Subcutaneous abdominal adipose tissue (tissue), 5 donors: Measurements from ENCODE around the gene ARHGAP24.

Source experiments
- H3K27ac ChIP-seq: one replicate; pipeline ENCODE4 v1.7.0; 2013; ENCODE audit warnings: low read depth, mild to moderate bottlenecking, inconsistent platforms, low read length, moderate library complexity
- H3K27me3 ChIP-seq, 5 donors: one replicate each; pipeline ENCODE4 v1.7.0; 2013; ENCODE audit warnings: low read length in 5 of 5, inconsistent platforms in 1 of 5; ENCODE audit not compliant: control insufficient read depth in 5 of 5, insufficient read depth in 4 of 5
- H3K36me3 ChIP-seq, 5 donors: one replicate each; pipeline ENCODE4 v1.7.0; 2013; ENCODE audit warnings: low read length in 5 of 5; ENCODE audit not compliant: control insufficient read depth in 5 of 5, insufficient read depth in 5 of 5
- H3K4me1 ChIP-seq, 5 donors: one replicate each; pipeline ENCODE4 v1.7.0; 2013; ENCODE audit warnings: low read length in 5 of 5, mild to moderate bottlenecking in 3 of 5, moderate library complexity in 1 of 5; ENCODE audit not compliant: control insufficient read depth in 5 of 5, insufficient read depth in 5 of 5
- H3K4me3 ChIP-seq, 5 donors: one replicate each; pipeline ENCODE4 v1.7.0; 2013; ENCODE audit warnings: low read length in 5 of 5, low read depth in 1 of 5
- H3K9ac ChIP-seq, 5 donors: one replicate each; pipeline ENCODE4 v1.7.0; 2013; ENCODE audit warnings: low read length in 5 of 5, mild to moderate bottlenecking in 4 of 5, moderate library complexity in 3 of 5
- H3K9me3 ChIP-seq, 5 donors: one replicate each; pipeline ENCODE4 v1.7.0; 2013; ENCODE audit warnings: low read length in 5 of 5; ENCODE audit not compliant: control insufficient read depth in 5 of 5
- donor health status: healthy.
- donor health status: healthy.
- donor health status: healthy.
- donor health status: healthy.
- donor health status: healthy.

Gene ARHGAP24

GRCh38 chr4:85478576-85478975, 3.6 kb downstream of the ARHGAP24 start:
- peaks cover 1 to 41% (median 39%) of the 10 kb centered on the region in 5 donors for H3K4me1 ChIP-seq
- peak overlapping the region in 1 of 5 donors; percentile 74 for H3K9ac ChIP-seq
- H3K9me3 ChIP-seq = no peaks in the 10 kb centered on the region
- H3K27me3 ChIP-seq = no peaks in the 10 kb centered on the region
- no peaks in the 10 kb centered on the region for H3K36me3 ChIP-seq
- H3K27ac ChIP-seq = peak overlapping the region; percentile 89
- peak overlapping the region in 3 of 5 donors; percentile 31 to 60 (median 49) for H3K4me3 ChIP-seq

- no peaks in the 10 kb centered on the region for H3K9me3 ChIP-seq
- H3K27me3 ChIP-seq = no peaks in the 10 kb centered on the region
- H3K4me1 ChIP-seq = peaks cover 0 to 34% (median 23%) of the 10 kb centered on the region in 5 donors
- peak overlapping the region; percentile 89 for H3K27ac ChIP-seq
- no peaks in the 10 kb centered on the region for H3K36me3 ChIP-seq
- no peak overlapping the region for H3K4me3 ChIP-seq
- no peak overlapping the region for H3K9ac ChIP-seq
Observed at GRCh38 chr4:85482010-85482738, 7.2 kb downstream of the ARHGAP24 start.

- H3K27ac ChIP-seq = no peak overlapping the region
- no peak overlapping the region for H3K9ac ChIP-seq
- no peaks in the 10 kb centered on the region for H3K36me3 ChIP-seq
- H3K4me3 ChIP-seq = no peak overlapping the region
- H3K4me1 ChIP-seq = peaks cover 0 to 10% (median 3%) of the 10 kb centered on the region in 5 donors
- H3K27me3 ChIP-seq = no peaks in the 10 kb centered on the region
- no peaks in the 10 kb centered on the region for H3K9me3 ChIP-seq
Observed at GRCh38 chr4:85486425-85487086, 11.6 kb downstream of the ARHGAP24 start.

- H3K36me3 ChIP-seq = no peaks in the 10 kb centered on the region
- no peaks in the 10 kb centered on the region for H3K9me3 ChIP-seq
- peaks cover 0 to 4% (median 0%) of the 10 kb centered on the region in 5 donors for H3K4me1 ChIP-seq
Observed at GRCh38 chr4:85488416-85488815, 13.5 kb downstream of the ARHGAP24 start.

GRCh38 chr4:85489273-85489981, 14.5 kb downstream of the ARHGAP24 start:
- no peaks in the 10 kb centered on the region for H3K36me3 ChIP-seq
- no peak overlapping the region for H3K27ac ChIP-seq
- H3K4me1 ChIP-seq = peaks cover 0 to 4% (median 0%) of the 10 kb centered on the region in 5 donors
- no peaks in the 10 kb centered on the region for H3K9me3 ChIP-seq
- no peak overlapping the region for H3K9ac ChIP-seq
- H3K4me3 ChIP-seq = no peak overlapping the region
- H3K27me3 ChIP-seq = no peaks in the 10 kb centered on the region

More at GRCh38 chr4:85488416-85488815, 13.5 kb downstream of the ARHGAP24 start:
- no peak overlapping the region for H3K27ac ChIP-seq
- H3K4me3 ChIP-seq = no peak overlapping the region
- no peak overlapping the region for H3K9ac ChIP-seq
- no peaks in the 10 kb centered on the region for H3K27me3 ChIP-seq

- Histone ChIP-seq H3K9me3 (no peaks in the 10 kb centered on the region), H3K27me3 (no peaks in the 10 kb centered on the region), H3K9ac (no peak overlapping the region), H3K27ac (no peak overlapping the region), H3K36me3 (no peaks in the 10 kb centered on the region), H3K4me1 (peaks cover 0 to 14% (median 12%) of the 10 kb centered on the region in 5 donors), H3K4me3 (no peak overlapping the region)
Observed at GRCh38 chr4:85491527-85491926, 16.6 kb downstream of the ARHGAP24 start.

- Histone ChIP-seq H3K27me3 (no peaks in the 10 kb centered on the region), H3K4me1 (peaks cover 0 to 22% (median 19%) of the 10 kb centered on the region in 5 donors), H3K27ac (no peak overlapping the region), H3K9me3 (no peaks in the 10 kb centered on the region), H3K9ac (no peak overlapping the region), H3K4me3 (no peak overlapping the region), H3K36me3 (no peaks in the 10 kb centered on the region)
Observed at GRCh38 chr4:85492336-85492735, 17.4 kb downstream of the ARHGAP24 start.

- Histone ChIP-seq H3K36me3 (no peaks in the 10 kb centered on the region), H3K27ac (peak overlapping the region; percentile 66), H3K4me3 (no peak overlapping the region), H3K9ac (peak overlapping the region in 1 of 5 donors; percentile 28), H3K9me3 (no peaks in the 10 kb centered on the region), H3K27me3 (no peaks in the 10 kb centered on the region), H3K4me1 (peaks cover 0 to 48% (median 37%) of the 10 kb centered on the region in 5 donors)
Observed at GRCh38 chr4:85495621-85496020, 20.7 kb downstream of the ARHGAP24 start.

- Histone ChIP-seq H3K4me3 (no peak overlapping the region), H3K9me3 (no peaks in the 10 kb centered on the region), H3K36me3 (no peaks in the 10 kb centered on the region), H3K27me3 (no peaks in the 10 kb centered on the region), H3K27ac (peak overlapping the region; percentile 66), H3K9ac (peak overlapping the region in 1 of 5 donors; percentile 28), H3K4me1 (peaks cover 0 to 48% (median 37%) of the 10 kb centered on the region in 5 donors)
Observed at GRCh38 chr4:85496126-85496849, 21.3 kb downstream of the ARHGAP24 start.
